Astrocyte (in vitro differentiated cells and primary cell): ENCODE data around the gene PRSS1. TPM values are rescaled to one million over a fixed set of nuclear protein-coding genes. Genes with fewer than 3 reads are reported as not detected.

Source experiments
- DNase-seq: peaks from one replicate; pipeline ENCODE4 v3.0.0-alpha.2; 2010; ENCODE audit warnings: low read depth
- FAIRE-seq: peaks from 2 replicates; lab custom pipeline; 2011; peaks lifted over from hg19 to GRCh38; lab: Jason Lieb, UNC
- H2AFZ ChIP-seq: 2 replicates; pipeline ENCODE4 v1.6.0; 2012; ENCODE audit warnings: low read depth, low read length, inconsistent platforms
- H3K27ac ChIP-seq: 2 replicates; pipeline ENCODE4 v1.5.1; 2011; ENCODE audit warnings: low read depth, low read length, inconsistent platforms
- H3K27me3 ChIP-seq: 2 replicates; pipeline ENCODE4 v1.6.0; 2011; ENCODE audit warnings: low read length, inconsistent platforms; ENCODE audit not compliant: insufficient read depth
- H3K36me3 ChIP-seq: 2 replicates; pipeline ENCODE4 v1.5.1; 2011; ENCODE audit warnings: low read length, inconsistent platforms; ENCODE audit not compliant: insufficient read depth
- H3K4me1 ChIP-seq: 2 replicates; pipeline ENCODE4 v1.5.1; 2011; ENCODE audit warnings: low read length, inconsistent platforms; ENCODE audit not compliant: insufficient read depth
- H3K4me2 ChIP-seq: 2 replicates; pipeline ENCODE4 v1.6.0; 2012; ENCODE audit warnings: low read length, inconsistent platforms
- H3K4me3 ChIP-seq: 2 replicates; pipeline ENCODE4 v1.5.1; 2011; ENCODE audit warnings: low read depth, mild to moderate bottlenecking, low read length, inconsistent platforms; ENCODE audit not compliant: insufficient read depth
- H3K79me2 ChIP-seq: 2 replicates; pipeline ENCODE4 v1.6.0; 2012; ENCODE audit warnings: mild to moderate bottlenecking, low read length, inconsistent platforms; ENCODE audit not compliant: insufficient read depth
- H3K9ac ChIP-seq: 2 replicates; pipeline ENCODE4 v1.6.0; 2012; ENCODE audit warnings: mild to moderate bottlenecking, low read length, inconsistent platforms
- H3K9me3 ChIP-seq: 2 replicates; pipeline ENCODE4 v1.5.1; 2012; ENCODE audit warnings: low read depth, mild to moderate bottlenecking, low read length, inconsistent platforms; ENCODE audit not compliant: insufficient read depth
- H4K20me1 ChIP-seq: 2 replicates; pipeline ENCODE4 v1.6.0; 2012; ENCODE audit warnings: low read length, inconsistent platforms; ENCODE audit not compliant: insufficient read depth
- H3K27ac Mint-ChIP-seq: one replicate; pipeline ENCODE4 v1.8.0; 2021; ENCODE audit warnings: mild to moderate bottlenecking, mixed read lengths; ENCODE audit not compliant: unreplicated experiment
- H3K27me3 Mint-ChIP-seq: one replicate; pipeline ENCODE4 v1.8.0; 2021; ENCODE audit warnings: low read depth, mixed read lengths; ENCODE audit not compliant: unreplicated experiment
- H3K36me3 Mint-ChIP-seq: one replicate; pipeline ENCODE4 v1.8.0; 2021; ENCODE audit warnings: low read depth, mixed read lengths; ENCODE audit not compliant: unreplicated experiment
- H3K4me1 Mint-ChIP-seq: one replicate; pipeline ENCODE4 v1.8.0; 2021; ENCODE audit warnings: low read depth, mixed read lengths; ENCODE audit not compliant: unreplicated experiment
- H3K4me3 Mint-ChIP-seq: one replicate; pipeline ENCODE4 v1.8.0; 2021; ENCODE audit warnings: mild to moderate bottlenecking, moderate library complexity, mixed read lengths; ENCODE audit not compliant: unreplicated experiment
- H3K9me3 Mint-ChIP-seq: one replicate; pipeline ENCODE4 v1.8.0; 2021; ENCODE audit warnings: mild to moderate bottlenecking, mixed read lengths; ENCODE audit not compliant: unreplicated experiment
- EZH2 ChIP-seq: IDR thresholded peaks from 2 replicates; pipeline ENCODE4 v1.6.1; 2012; ENCODE audit warnings: mild to moderate bottlenecking, low read length, inconsistent platforms; ENCODE audit not compliant: insufficient read depth
- total RNA-seq: library from RNA; stranded (reverse); gene quantifications from 2 replicates; pipeline ENCODE4 v1.2.1, GENCODE V29; 2021
- TF ChIP-seq, protein P1 (sequence below): IDR thresholded peaks from 2 replicates; pipeline ENCODE4 v1.5.1; 2011; ENCODE audit warnings: low read depth, mild to moderate bottlenecking, inconsistent platforms, low read length, moderate library complexity; ENCODE audit not compliant: insufficient read depth

Gene PRSS1
- total RNA-seq, 1 donor from 2014 or later = not detected

GRCh38 chr7:142801601-142802295 lies 52.5 kb downstream of the PRSS1 start:
- Histone ChIP-seq H4K20me1 (no peaks in the 10 kb centered on the region), H3K4me1 (peaks cover 28% of the 10 kb centered on the region), H3K4me2 (no peak overlapping the region), H2AFZ (no peak overlapping the region), H3K9me3 (no peaks in the 10 kb centered on the region), H3K27me3 (no peaks in the 10 kb centered on the region), H3K27ac (no peak overlapping the region), H3K36me3 (peaks cover 24% of the 10 kb centered on the region), H3K4me3 (no peak overlapping the region), H3K79me2 (peaks cover 54% of the 10 kb centered on the region), H3K9ac (no peak overlapping the region)
- H3K4me1 Mint-ChIP-seq = peaks cover 31% of the 10 kb centered on the region
- H3K27me3 Mint-ChIP-seq = peaks cover 32% of the 10 kb centered on the region
- no peak for FAIRE-seq
- H3K27ac Mint-ChIP-seq = no peak overlapping the region
- peaks cover 26% of the 10 kb centered on the region for H3K36me3 Mint-ChIP-seq
- no peak for DNase-seq
- peaks cover 8% of the 10 kb centered on the region for H3K9me3 Mint-ChIP-seq
- peak overlapping the region; percentile 42 for H3K4me3 Mint-ChIP-seq
- no peak for TF ChIP-seq EZH2
- TF ChIP-seq, protein P1, sequence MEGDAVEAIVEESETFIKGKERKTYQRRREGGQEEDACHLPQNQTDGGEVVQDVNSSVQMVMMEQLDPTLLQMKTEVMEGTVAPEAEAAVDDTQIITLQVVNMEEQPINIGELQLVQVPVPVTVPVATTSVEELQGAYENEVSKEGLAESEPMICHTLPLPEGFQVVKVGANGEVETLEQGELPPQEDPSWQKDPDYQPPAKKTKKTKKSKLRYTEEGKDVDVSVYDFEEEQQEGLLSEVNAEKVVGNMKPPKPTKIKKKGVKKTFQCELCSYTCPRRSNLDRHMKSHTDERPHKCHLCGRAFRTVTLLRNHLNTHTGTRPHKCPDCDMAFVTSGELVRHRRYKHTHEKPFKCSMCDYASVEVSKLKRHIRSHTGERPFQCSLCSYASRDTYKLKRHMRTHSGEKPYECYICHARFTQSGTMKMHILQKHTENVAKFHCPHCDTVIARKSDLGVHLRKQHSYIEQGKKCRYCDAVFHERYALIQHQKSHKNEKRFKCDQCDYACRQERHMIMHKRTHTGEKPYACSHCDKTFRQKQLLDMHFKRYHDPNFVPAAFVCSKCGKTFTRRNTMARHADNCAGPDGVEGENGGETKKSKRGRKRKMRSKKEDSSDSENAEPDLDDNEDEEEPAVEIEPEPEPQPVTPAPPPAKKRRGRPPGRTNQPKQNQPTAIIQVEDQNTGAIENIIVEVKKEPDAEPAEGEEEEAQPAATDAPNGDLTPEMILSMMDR = no peak

- H3K79me2 ChIP-seq = peaks cover 48% of the 10 kb centered on the region
- no peak overlapping the region for H3K4me3 Mint-ChIP-seq
- H3K27me3 Mint-ChIP-seq = peaks cover 32% of the 10 kb centered on the region
- H3K4me1 ChIP-seq = peaks cover 34% of the 10 kb centered on the region
- peaks cover 36% of the 10 kb centered on the region for H3K4me1 Mint-ChIP-seq
- DNase-seq (no peak), FAIRE-seq (no peak)
- peaks cover 26% of the 10 kb centered on the region for H3K36me3 Mint-ChIP-seq
- TF ChIP-seq, protein P1 = no peak
- TF ChIP-seq EZH2 = no peak
- H3K9ac ChIP-seq = no peak overlapping the region
- H3K36me3 ChIP-seq = peaks cover 24% of the 10 kb centered on the region
- H3K9me3 ChIP-seq = no peaks in the 10 kb centered on the region
- H4K20me1 ChIP-seq = no peaks in the 10 kb centered on the region
- no peak overlapping the region for H3K4me3 ChIP-seq
- no peaks in the 10 kb centered on the region for H3K27me3 ChIP-seq
- H2AFZ ChIP-seq = no peak overlapping the region
- no peak overlapping the region for H3K27ac ChIP-seq
- H3K4me2 ChIP-seq = no peak overlapping the region
- H3K27ac Mint-ChIP-seq = no peak overlapping the region
- peaks cover 8% of the 10 kb centered on the region for H3K9me3 Mint-ChIP-seq
Measured at GRCh38 chr7:142802301-142802700, 53.0 kb downstream of the PRSS1 start.

Other genes starting within 250 kb of the PRSS1 start
- not detected in 2 replicates for gene PRSS2, start 21.5 kb downstream of the PRSS1 start, total RNA-seq
- gene EPHB6, start 105.6 kb downstream of the PRSS1 start, total RNA-seq = 15.7 and 16.2 TPM in 2 replicates
- 0.14 and 0.46 TPM in 2 replicates for gene TRPV6, start 136.3 kb downstream of the PRSS1 start, total RNA-seq
- gene TRPV5, start 184.3 kb downstream of the PRSS1 start, total RNA-seq = not detected in 2 replicates
- not detected in 2 replicates for gene LLCFC1, start 190.0 kb downstream of the PRSS1 start, total RNA-seq
- gene KEL, start 212.9 kb downstream of the PRSS1 start, total RNA-seq = 0.96 TPM in 1 of 2 replicates, not detected in the other